ENCODE data around the gene ITK. TPM values are rescaled to one million over a fixed set of nuclear protein-coding genes. Genes with fewer than 3 reads are reported as not detected.
"Not testable (repeated sequence)": the region's sequence is repeated elsewhere in the genome, so short reads cannot be mapped to it uniquely, and the experiment has no call there.

The ITK gene
- total RNA-seq, 1 donor from 2014 or later: not detected

- no peak for TF ChIP-seq CTCF (conservative IDR thresholded peaks at IDR 0.05)
- no peak for DNase-seq (ENCODE audit: extremely low spot score, unreplicated experiment)
- Mint-ChIP-seq H3K27ac (no peak overlapping the region), H3K36me3 (no peaks in the 10 kb centered on the region), H3K27me3 (peaks cover 19% of the 10 kb centered on the region), H3K4me1 (ENCODE audit: unreplicated experiment) (no peaks in the 10 kb centered on the region), H3K4me3 (no peak overlapping the region), H3K9me3 (no peaks in the 10 kb centered on the region)
Measured at GRCh38 chr5:157184117-157184670, 3.6 kb downstream of the ITK start.

- H3K27me3 Mint-ChIP-seq: peaks cover 12% of the 10 kb centered on the region
- not testable (repeated sequence) for H3K27ac Mint-ChIP-seq; DNase-seq (ENCODE audit: extremely low spot score, unreplicated experiment); H3K9me3 Mint-ChIP-seq; H3K4me1 Mint-ChIP-seq (ENCODE audit: unreplicated experiment); H3K4me3 Mint-ChIP-seq; H3K36me3 Mint-ChIP-seq
Measured at GRCh38 chr5:157185122-157185521, 4.5 kb downstream of the ITK start.

- Mint-ChIP-seq H3K27me3 (peaks cover 7% of the 10 kb centered on the region), H3K36me3 (no peaks in the 10 kb centered on the region), H3K9me3 (no peaks in the 10 kb centered on the region), H3K4me3 (no peak overlapping the region), H3K27ac (no peak overlapping the region), H3K4me1 (ENCODE audit: unreplicated experiment) (no peaks in the 10 kb centered on the region)
- TF ChIP-seq CTCF (conservative IDR thresholded peaks at IDR 0.05): no peak
- no peak for DNase-seq (ENCODE audit: extremely low spot score, unreplicated experiment)
Measured at GRCh38 chr5:157186309-157187045, 5.8 kb downstream of the ITK start.

GRCh38 chr5:157187046-157187754, 6.6 kb downstream of the ITK start:
- Mint-ChIP-seq H3K4me3 (no peak overlapping the region), H3K27ac (no peak overlapping the region), H3K36me3 (no peaks in the 10 kb centered on the region), H3K9me3 (no peaks in the 10 kb centered on the region), H3K27me3 (peaks cover 10% of the 10 kb centered on the region), H3K4me1 (ENCODE audit: unreplicated experiment) (no peaks in the 10 kb centered on the region)
- no peak for DNase-seq (ENCODE audit: extremely low spot score, unreplicated experiment)
- TF ChIP-seq CTCF (conservative IDR thresholded peaks at IDR 0.05): no peak

- no peak for TF ChIP-seq CTCF (conservative IDR thresholded peaks at IDR 0.05)
- Mint-ChIP-seq H3K27me3 (peaks cover 10% of the 10 kb centered on the region), H3K36me3 (no peaks in the 10 kb centered on the region), H3K4me1 (ENCODE audit: unreplicated experiment) (no peaks in the 10 kb centered on the region), H3K4me3 (no peak overlapping the region), H3K9me3 (no peaks in the 10 kb centered on the region), H3K27ac (no peak overlapping the region)
- DNase-seq (ENCODE audit: extremely low spot score, unreplicated experiment): no peak
Measured at GRCh38 chr5:157188270-157188669, 7.6 kb downstream of the ITK start.

GRCh38 chr5:157189223-157189622, 8.6 kb downstream of the ITK start:
- H3K4me3 Mint-ChIP-seq: no peak overlapping the region
- H3K36me3 Mint-ChIP-seq: no peaks in the 10 kb centered on the region
- no peaks in the 10 kb centered on the region for H3K4me1 Mint-ChIP-seq (ENCODE audit: unreplicated experiment)
- no peak for TF ChIP-seq CTCF (conservative IDR thresholded peaks at IDR 0.05)
- peaks cover 10% of the 10 kb centered on the region for H3K27me3 Mint-ChIP-seq
- no peak for DNase-seq (ENCODE audit: extremely low spot score, unreplicated experiment)
- no peaks in the 10 kb centered on the region for H3K9me3 Mint-ChIP-seq
- no peak overlapping the region for H3K27ac Mint-ChIP-seq

Measured in type B pancreatic cell (in vitro differentiated cells).